Thyroid gland (tissue), 4 donors: Measurements from ENCODE around the gene NAA16. TPM values are rescaled to one million over a fixed set of nuclear protein-coding genes. Genes with fewer than 3 reads are reported as not detected.

Source experiments
- DNase-seq, 2 donors: peaks; one replicate each; pipeline ENCODE4 v3.0.0-alpha.2; 2019
- H3K27ac ChIP-seq, 3 donors: fragments of 200-600 bp; sonication (generic); 1 replicate in 2 of 3; 2 replicates in 1 of 3; pipeline ENCODE4 v1.5.1; 2016 to 2019; ENCODE audit warnings: mild to moderate bottlenecking in 1 of 3, moderate library complexity in 1 of 3
- H3K27me3 ChIP-seq: fragments of 200-600 bp; sonication (generic); one replicate; pipeline ENCODE4 v1.5.1; 2019
- H3K36me3 ChIP-seq, 2 donors: fragments of 200-600 bp; sonication (generic); one replicate each; pipeline ENCODE4 v1.5.1; 2016 to 2019
- H3K4me1 ChIP-seq, 2 donors: fragments of 200-600 bp; sonication (generic); one replicate each; pipeline ENCODE4 v1.5.1; 2017 to 2019
- H3K4me3 ChIP-seq, 3 donors: fragments of 200-600 bp; sonication (generic); replicated peaks in 1 of 3; 1 replicate in 2 of 3; 2 replicates in 1 of 3; pipeline ENCODE4 v1.5.1; 2016; ENCODE audit warnings: mild to moderate bottlenecking in 1 of 3
- H3K9me3 ChIP-seq: fragments of 200-600 bp; sonication (generic); one replicate; pipeline ENCODE4 v1.5.1; 2017
- CTCF ChIP-seq, 6 experiments: fragments of 200-600 bp in 3 of 6; fragments of 450-650 bp in 3 of 6; sonication (generic) in 3 of 6; IDR thresholded peaks; one replicate each; pipeline ENCODE4 v1.5.1; 2016 to 2019; ENCODE audit warnings: antibody characterized with exemption in 6 of 6, mild to moderate bottlenecking in 2 of 6, inconsistent platforms in 1 of 6, moderate library complexity in 1 of 6
- POLR2A ChIP-seq, 2 donors: fragments of 450-650 bp; IDR thresholded peaks; one replicate each; pipeline ENCODE4 v1.6.1; 2017; ENCODE audit warnings: antibody characterized with exemption in 2 of 2, mild to moderate bottlenecking in 2 of 2, moderate library complexity in 1 of 2
- WGBS, 2 donors: methylation state at CpG; one replicate each; pipeline ENCODE4 v1.1.5; 2017; 5-methylcytosine and 5-hydroxymethylcytosine counted together
- intact Hi-C: fragments of 100-400 bp; cut with DNase I; formaldehyde crosslinking; loops from one replicate; pipeline ENCODE4 v1.15.1; 2023
- total RNA-seq, 4 donors: library from RNA; depleted of rRNA; stranded (reverse); fragments of >200 nt; gene quantifications; one replicate each; pipeline ENCODE4 v1.2.3, GENCODE V29; 2016

Gene NAA16
- total RNA-seq, 4 donors from 2014 or later, result 16.9 to 42.7 (median 19.0) TPM

- 92 to 96% methylated on average over 1 of the region's 1 CpG for WGBS, 2 donors
- Histone ChIP-seq H3K4me3 (no peak overlapping the region), H3K27ac (no peak overlapping the region), H3K9me3 (no peaks in the 10 kb centered on the region), H3K4me1 (no peaks in the 10 kb centered on the region), H3K36me3 (no peaks in the 10 kb centered on the region), H3K27me3 (no peaks in the 10 kb centered on the region)
- intact Hi-C loops, result no loop called here
- TF ChIP-seq CTCF (IDR thresholded peaks at IDR 0.05) (no peak), POLR2A (IDR thresholded peaks at IDR 0.05) (no peak)
- DNase-seq, result no peak
Observed at GRCh38 chr13:41293272-41293671, 17.8 kb upstream of the NAA16 start.

- no peak for DNase-seq
- intact Hi-C loops, result no loop called here
- Histone ChIP-seq H3K4me3 (no peak overlapping the region), H3K4me1 (peaks cover 0 to 4% of the 10 kb centered on the region in 2 donors), H3K27ac (no peak overlapping the region), H3K9me3 (no peaks in the 10 kb centered on the region), H3K27me3 (no peaks in the 10 kb centered on the region), H3K36me3 (no peaks in the 10 kb centered on the region)
- WGBS, 2 donors, result 94 to 97% methylated on average over 1 of the region's 1 CpG
- TF ChIP-seq POLR2A (IDR thresholded peaks at IDR 0.05), result no peak
- no peak for TF ChIP-seq CTCF (IDR thresholded peaks at IDR 0.05)
Observed at GRCh38 chr13:41294914-41295313, 16.2 kb upstream of the NAA16 start.

- TF ChIP-seq POLR2A (IDR thresholded peaks at IDR 0.05) (no peak), CTCF (IDR thresholded peaks at IDR 0.05) (no peak)
- WGBS, 2 donors, result 96 to 100% methylated on average over 1 of the region's 1 CpG
- intact Hi-C loops, result no loop called here
- H3K27me3 ChIP-seq, result no peaks in the 10 kb centered on the region
- DNase-seq, result no peak
- no peaks in the 10 kb centered on the region for H3K36me3 ChIP-seq
- H3K9me3 ChIP-seq, result no peaks in the 10 kb centered on the region
- H3K4me1 ChIP-seq, result peaks cover 0 to 4% of the 10 kb centered on the region in 2 donors
- no peak overlapping the region for H3K4me3 ChIP-seq
- no peak overlapping the region for H3K27ac ChIP-seq
Observed at GRCh38 chr13:41295973-41296372, 15.1 kb upstream of the NAA16 start.

- H3K9me3 ChIP-seq, result no peaks in the 10 kb centered on the region
- no peaks in the 10 kb centered on the region for H3K36me3 ChIP-seq
- H3K27me3 ChIP-seq, result no peaks in the 10 kb centered on the region
- TF ChIP-seq POLR2A (IDR thresholded peaks at IDR 0.05), result no peak
- TF ChIP-seq CTCF (IDR thresholded peaks at IDR 0.05), result no peak
- H3K27ac ChIP-seq, result no peak overlapping the region
- intact Hi-C loops, result no loop called here
- no peak for DNase-seq
- no peak overlapping the region for H3K4me3 ChIP-seq
- WGBS, 2 donors, result 71 to 75% methylated on average over 3 of the region's 3 CpGs
- peaks cover 0 to 4% of the 10 kb centered on the region in 2 donors for H3K4me1 ChIP-seq
Observed at GRCh38 chr13:41296879-41297646, 14.0 kb upstream of the NAA16 start.

GRCh38 chr13:41299316-41300094, 11.6 kb upstream of the NAA16 start:
- no peak for TF ChIP-seq CTCF (IDR thresholded peaks at IDR 0.05)
- no peak for TF ChIP-seq POLR2A (IDR thresholded peaks at IDR 0.05)
- intact Hi-C loops, result no loop called here
- 68 to 72% methylated on average over 4 of the region's 4 CpGs for WGBS, 2 donors

More at GRCh38 chr13:41299316-41300094, 11.6 kb upstream of the NAA16 start:
- Histone ChIP-seq H3K4me3 (no peak overlapping the region), H3K27me3 (no peaks in the 10 kb centered on the region), H3K4me1 (peaks cover 0 to 4% of the 10 kb centered on the region in 2 donors), H3K27ac (no peak overlapping the region), H3K9me3 (no peaks in the 10 kb centered on the region), H3K36me3 (no peaks in the 10 kb centered on the region)
- DNase-seq, result no peak
